Measurements from ENCODE around the gene SH3RF3. TPM values are rescaled to one million over a fixed set of nuclear protein-coding genes. Genes with fewer than 3 reads are reported as not detected.

The SH3RF3 gene
- polyA plus RNA-seq, 1 donor (not counting 4 experiments of a cell fraction or from before 2014, with no cell fraction given), result 0.08 TPM

GRCh38 chr2:109526442-109526970, 397.5 kb downstream of the SH3RF3 start:
- no peak overlapping the region for H3K9ac ChIP-seq (ENCODE audit: control insufficient read depth, extremely low read depth, insufficient read depth, low read length)
- H3K36me3 ChIP-seq (ENCODE audit: control insufficient read depth in 2 of 2, extremely low read depth in 1 of 2, insufficient read depth in 2 of 2, low read length in 2 of 2), result no peaks in the 10 kb centered on the region
- DNase-seq (ENCODE audit: low read depth, low spot score) (no peak), FAIRE-seq (no peak)
- H4K20me1 ChIP-seq (ENCODE audit: control insufficient read depth, extremely low read depth, insufficient read depth, low read length), result no peaks in the 10 kb centered on the region
- H3K4me2 ChIP-seq (ENCODE audit: control insufficient read depth, extremely low read depth, insufficient read depth, low read depth, low read length), result no peak overlapping the region
- H2AFZ ChIP-seq (ENCODE audit: control insufficient read depth, low read length), result no peak overlapping the region
- no peak overlapping the region for H3K27ac ChIP-seq (ENCODE audit: control insufficient read depth, insufficient read depth, low read length)
- TF ChIP-seq CTCF (optimal IDR thresholded peaks at IDR 0.05 in 1 of 3, IDR thresholded peaks at IDR 0.05 in 1 of 3, conservative IDR thresholded peaks at IDR 0.05 in 1 of 3; ENCODE audit: extremely low read depth in 1 of 3, insufficient read depth in 2 of 3, low read length in 3 of 3) (no peak), EZH2 (IDR thresholded peaks at IDR 0.05; ENCODE audit: low read length) (no peak)
- no peaks in the 10 kb centered on the region for H3K4me1 ChIP-seq (ENCODE audit: control insufficient read depth, extremely low read depth, insufficient read depth, low read length)
- H3K9me1 ChIP-seq (ENCODE audit: control insufficient read depth, extremely low read depth, insufficient read depth, low read length), result no peaks in the 10 kb centered on the region
- peaks cover 10% of the 10 kb centered on the region for H3K27me3 ChIP-seq (ENCODE audit: control insufficient read depth, extremely low read depth, insufficient read depth, low read length)
- dilution Hi-C loops (cut with MboI; ENCODE audit: extremely low pct_ligation_motif_present, low sequenced_read_pairs), result no loop called here
- H3K9me3 ChIP-seq (ENCODE audit: control insufficient read depth, low read depth, low read length), result no peaks in the 10 kb centered on the region
- H3K4me3 ChIP-seq (ENCODE audit: control insufficient read depth in 2 of 3, extremely low read depth in 1 of 3, insufficient read depth in 2 of 3, low read depth in 1 of 3, low read length in 3 of 3), result no peak overlapping the region
- no peaks in the 10 kb centered on the region for H3K79me2 ChIP-seq (ENCODE audit: control insufficient read depth, insufficient read depth, low read length)

- dilution Hi-C loops (cut with MboI; ENCODE audit: extremely low pct_ligation_motif_present, low sequenced_read_pairs), result no loop called here
- Histone ChIP-seq H3K4me3 (ENCODE audit: control insufficient read depth in 2 of 3, extremely low read depth in 1 of 3, insufficient read depth in 2 of 3, low read depth in 1 of 3, low read length in 3 of 3) (no peak overlapping the region), H3K4me1 (ENCODE audit: control insufficient read depth, extremely low read depth, insufficient read depth, low read length) (no peaks in the 10 kb centered on the region), H2AFZ (ENCODE audit: control insufficient read depth, low read length) (no peak overlapping the region), H3K36me3 (ENCODE audit: control insufficient read depth in 2 of 2, extremely low read depth in 1 of 2, insufficient read depth in 2 of 2, low read length in 2 of 2) (no peaks in the 10 kb centered on the region), H3K79me2 (ENCODE audit: control insufficient read depth, insufficient read depth, low read length) (no peaks in the 10 kb centered on the region), H4K20me1 (ENCODE audit: control insufficient read depth, extremely low read depth, insufficient read depth, low read length) (no peaks in the 10 kb centered on the region), H3K4me2 (ENCODE audit: control insufficient read depth, extremely low read depth, insufficient read depth, low read depth, low read length) (no peak overlapping the region), H3K9ac (ENCODE audit: control insufficient read depth, extremely low read depth, insufficient read depth, low read length) (no peak overlapping the region), H3K9me3 (ENCODE audit: control insufficient read depth, low read depth, low read length) (no peaks in the 10 kb centered on the region), H3K27me3 (ENCODE audit: control insufficient read depth, extremely low read depth, insufficient read depth, low read length) (peaks cover 10% of the 10 kb centered on the region), H3K9me1 (ENCODE audit: control insufficient read depth, extremely low read depth, insufficient read depth, low read length) (no peaks in the 10 kb centered on the region), H3K27ac (ENCODE audit: control insufficient read depth, insufficient read depth, low read length) (no peak overlapping the region)
- FAIRE-seq (no peak), DNase-seq (ENCODE audit: low read depth, low spot score) (no peak)
- TF ChIP-seq CTCF (optimal IDR thresholded peaks at IDR 0.05 in 1 of 3, IDR thresholded peaks at IDR 0.05 in 1 of 3, conservative IDR thresholded peaks at IDR 0.05 in 1 of 3; ENCODE audit: extremely low read depth in 1 of 3, insufficient read depth in 2 of 3, low read length in 3 of 3) (no peak), EZH2 (IDR thresholded peaks at IDR 0.05; ENCODE audit: low read length) (no peak)
These were observed 398.1 kb downstream of the SH3RF3 start for GRCh38 chr2:109527079-109527478.

Data from keratinocyte (primary cell).